GM12878 (cell line): ENCODE measurements around the gene ADAMTSL2. TPM values are rescaled to one million over a fixed set of nuclear protein-coding genes. Genes with fewer than 3 reads are reported as not detected.

ENCODE experiments used
- ATAC-seq: fragments of 200-7000 bp; cut with Tn5 transposase; 3 replicates; pipeline ENCODE4 v1.9.1; 2020; ENCODE audit warnings: mild to moderate bottlenecking, moderate library complexity
- BruUV-seq: library from RNA; stranded (reverse); fragments of 400-500 nt; replicated peaks from 2 replicates; lab custom pipeline; 2021; lab: Mats Ljungman, UMichigan
- CTCF ChIA-PET: fragments of 300-600 bp; sonication (Branson Sonifier 250); formaldehyde crosslinking; extraction: SDS; loops from one replicate; lab custom pipeline; 2021; ENCODE audit warnings: inconsistent platforms; lab: Yijun Ruan, JAX
- POLR2A ChIA-PET: fragments of 350-600 bp; formaldehyde crosslinking; extraction: SDS; loops from one replicate; lab custom pipeline; 2021; ENCODE audit warnings: inconsistent platforms; lab: Charles Lee
- RAD21 ChIA-PET: fragments of 300-600 bp; sonication (Branson Sonifier 250); formaldehyde crosslinking; loops from one replicate; lab custom pipeline; 2023; ENCODE audit warnings: antibody characterized with exemption; ENCODE audit not compliant: unreplicated experiment; lab: Charles Lee
- SMC1A ChIA-PET: fragments of 300-600 bp; sonication (Branson Sonifier 250); formaldehyde crosslinking; loops from one replicate; lab custom pipeline; 2023; ENCODE audit not compliant: unreplicated experiment, uncharacterized antibody; lab: Charles Lee
- DNase-seq: peaks from one replicate; pipeline ENCODE4 v3.0.0-alpha.2; 2011; ENCODE audit warnings: low read depth, low spot score
- FAIRE-seq: peaks from 3 replicates; lab custom pipeline; 2011; peaks lifted over from hg19 to GRCh38; lab: Jason Lieb, UNC
- H2AFZ ChIP-seq: 2 replicates; pipeline ENCODE4 v1.6.0; 2011; ENCODE audit warnings: low read depth, low read length, control low read depth; ENCODE audit not compliant: control insufficient read depth
- H3K27ac ChIP-seq: 2 replicates; pipeline ENCODE4 v1.5.1; 2011; ENCODE audit warnings: control low read depth; ENCODE audit not compliant: control insufficient read depth, insufficient read depth
- H3K27me3 ChIP-seq, 2 experiments: replicated peaks in 1 of 2; 2 replicates each; pipeline versions ENCODE4 v1.6.0 to v1.6.1; 2011; ENCODE audit warnings: low read length in 1 of 2; ENCODE audit not compliant: control insufficient read depth in 2 of 2, insufficient read depth in 2 of 2
- H3K36me3 ChIP-seq, 2 experiments: 2 replicates each; pipeline ENCODE4 v1.5.1; 2011; ENCODE audit warnings: low read length in 1 of 2; ENCODE audit not compliant: control insufficient read depth in 2 of 2, insufficient read depth in 2 of 2
- H3K4me1 ChIP-seq: 2 replicates; pipeline ENCODE4 v1.6.1; 2011; ENCODE audit warnings: mild to moderate bottlenecking, low read length, moderate library complexity, mixed read lengths; ENCODE audit not compliant: control insufficient read depth, insufficient read depth
- H3K4me2 ChIP-seq: 2 replicates; pipeline ENCODE4 v1.6.0; 2011; ENCODE audit warnings: control low read depth; ENCODE audit not compliant: control insufficient read depth, insufficient read depth
- H3K4me3 ChIP-seq: fragments of 200-600 bp; sonication (generic); 2 replicates; pipeline ENCODE4 v1.5.1; 2016
- H3K79me2 ChIP-seq: 2 replicates; pipeline ENCODE4 v1.6.0; 2011; ENCODE audit warnings: low read length; ENCODE audit not compliant: control insufficient read depth, insufficient read depth
- H3K9ac ChIP-seq: 2 replicates; pipeline ENCODE4 v1.8.0; 2011; ENCODE audit warnings: low read length, control low read depth, mixed read lengths; ENCODE audit not compliant: control insufficient read depth, insufficient read depth
- H3K9me3 ChIP-seq: replicated peaks from 3 replicates; pipeline ENCODE4 v1.5.1; 2011; ENCODE audit warnings: mild to moderate bottlenecking, low read length; ENCODE audit not compliant: control insufficient read depth, insufficient read depth
- H4K20me1 ChIP-seq: 2 replicates; pipeline ENCODE4 v1.6.0; 2011; ENCODE audit not compliant: control insufficient read depth, insufficient read depth
- POLR2AphosphoS2 ChIP-seq: IDR thresholded peaks from 2 replicates; pipeline ENCODE4 v1.6.1; 2011; ENCODE audit warnings: low read depth, mild to moderate bottlenecking, low read length, improper control_type of control experiment, moderate library complexity
- SPI1 ChIP-seq: IDR thresholded peaks from 2 replicates; pipeline ENCODE4 v1.6.1; 2011; ENCODE audit warnings: low read depth, mild to moderate bottlenecking, low read length, moderate library complexity, borderline replicate concordance; ENCODE audit not compliant: insufficient read depth
- ZNF207 ChIP-seq: fragments of 450-650 bp; IDR thresholded peaks from 2 replicates; pipeline ENCODE4 v1.6.1; 2014; ENCODE audit warnings: antibody characterized with exemption, mild to moderate bottlenecking, borderline replicate concordance
- ZSCAN29 ChIP-seq: fragments of 450-650 bp; IDR thresholded peaks from 2 replicates; pipeline ENCODE4 v1.6.1; 2017; ENCODE audit warnings: mild to moderate bottlenecking, moderate library complexity
- WGBS: methylation state at CpG from one replicate; pipeline ENCODE4 v1.1.6; 2016; ENCODE audit warnings: low lambda C conversion rate; ENCODE audit not compliant: insufficient replicate concordance, insufficient coverage; ENCODE audit errors: missing lambda C conversion rate; 5-methylcytosine and 5-hydroxymethylcytosine counted together
- in situ Hi-C: fragments of 300-500 bp; cut with MboI; formaldehyde crosslinking; loops from 9 replicates; pipeline ENCODE4 v1.14.3; 2018; ENCODE audit warnings: mixed read lengths
- intact Hi-C: fragments of 100-400 bp; cut with micrococcal nuclease; formaldehyde crosslinking; loops from one replicate; pipeline ENCODE4 v1.14.2; 2022; ENCODE audit not compliant: unreplicated experiment
- polyA plus RNA-seq, 11 experiments: library from polyadenylated mRNA; depleted of rRNA in 4 of 11; unstranded in 6 of 11; stranded (reverse) in 5 of 11; fragments of >200 nt; fragmentation: Nextera tagmentation in 4 of 11; fragmentation: Illumina TruSeq in 1 of 11; extraction: Ambion mirVana in 4 of 11; extraction: Trizol in 1 of 11; gene quantifications; 1 replicate in 1 of 11; 2 replicates in 10 of 11; pipeline versions ENCODE4 v1.2.1 to v1.2.3, GENCODE V29; 2011 to 2016; ENCODE audit warnings: inconsistent platforms in 2 of 11, missing spikeins in 2 of 11, low read depth in 1 of 11
- total RNA-seq, 4 experiments: library from RNA; depleted of rRNA in 3 of 4; stranded (reverse); fragments of >200 nt in 3 of 4; fragmentation: Illumina TruSeq in 1 of 4; extraction: Trizol in 1 of 4; gene quantifications; 2 replicates each; pipeline versions ENCODE4 v1.2.1 to v1.2.3, GENCODE V29; 2013 to 2021
- TF ChIP-seq, protein P1 (sequence below): fragments of 450-650 bp; IDR thresholded peaks from 2 replicates; pipeline ENCODE4 v1.6.1; 2016; ENCODE audit warnings: mild to moderate bottlenecking, moderate library complexity, borderline replicate concordance
- TF ChIP-seq, protein P2 (sequence below): fragments of 450-650 bp; IDR thresholded peaks from 2 replicates; pipeline ENCODE4 v1.6.1; 2017; ENCODE audit warnings: borderline replicate concordance
- TF ChIP-seq, protein P3 (sequence below): fragments of 450-650 bp; IDR thresholded peaks from 2 replicates; pipeline ENCODE4 v1.6.1; 2017; ENCODE audit warnings: mild to moderate bottlenecking, moderate library complexity
- TF ChIP-seq, protein P4 (sequence below): fragments of 450-650 bp; formaldehyde crosslinking; IDR thresholded peaks from 2 replicates; pipeline ENCODE4 v1.5.0; 2022; ENCODE audit warnings: mild to moderate bottlenecking, missing genetic modification characterization

ADAMTSL2 gene
- total and polyA plus RNA-seq, 10 of the 15 experiments (the other 5 are each of a cell fraction or from before 2014, with no cell fraction given), result 0.07 TPM; not detected in 9

DNA sequence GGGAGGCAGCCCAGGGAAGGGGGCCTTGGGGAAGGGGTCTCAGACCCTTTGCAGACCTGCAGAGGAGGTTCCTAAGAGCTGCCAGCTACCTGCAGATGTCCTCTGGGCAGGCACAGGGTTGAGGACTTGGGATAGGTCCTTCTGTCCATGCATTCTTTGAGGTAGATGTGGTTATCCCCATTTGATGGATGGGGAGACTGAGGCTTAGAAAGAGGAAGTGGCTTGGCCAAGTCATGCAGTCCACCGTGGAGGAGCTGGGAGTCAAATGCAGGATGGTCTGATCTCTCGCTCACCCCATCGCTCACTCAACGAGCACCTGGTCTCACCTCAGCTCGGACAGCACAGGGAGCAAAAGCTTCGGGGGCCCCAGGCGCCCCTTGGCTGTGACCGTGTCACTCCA lies 20.2 kb downstream of the ADAMTSL2 start:
- FAIRE-seq (no peak), ATAC-seq (no peak)
- H3K4me3 ChIP-seq, result no peak overlapping the region
- no peak overlapping the region for H2AFZ ChIP-seq
- RAD21 ChIA-PET, result no interaction called here
- no peaks in the 10 kb centered on the region for H3K36me3 ChIP-seq
- H3K4me2 ChIP-seq, result no peak overlapping the region
- POLR2A ChIA-PET, result no interaction called here
- H3K27me3 ChIP-seq, result no peaks in the 10 kb centered on the region
- CTCF ChIA-PET, result no interaction called here
- peaks cover 15% of the 10 kb centered on the region for H3K4me1 ChIP-seq
- TF ChIP-seq, protein P1, sequence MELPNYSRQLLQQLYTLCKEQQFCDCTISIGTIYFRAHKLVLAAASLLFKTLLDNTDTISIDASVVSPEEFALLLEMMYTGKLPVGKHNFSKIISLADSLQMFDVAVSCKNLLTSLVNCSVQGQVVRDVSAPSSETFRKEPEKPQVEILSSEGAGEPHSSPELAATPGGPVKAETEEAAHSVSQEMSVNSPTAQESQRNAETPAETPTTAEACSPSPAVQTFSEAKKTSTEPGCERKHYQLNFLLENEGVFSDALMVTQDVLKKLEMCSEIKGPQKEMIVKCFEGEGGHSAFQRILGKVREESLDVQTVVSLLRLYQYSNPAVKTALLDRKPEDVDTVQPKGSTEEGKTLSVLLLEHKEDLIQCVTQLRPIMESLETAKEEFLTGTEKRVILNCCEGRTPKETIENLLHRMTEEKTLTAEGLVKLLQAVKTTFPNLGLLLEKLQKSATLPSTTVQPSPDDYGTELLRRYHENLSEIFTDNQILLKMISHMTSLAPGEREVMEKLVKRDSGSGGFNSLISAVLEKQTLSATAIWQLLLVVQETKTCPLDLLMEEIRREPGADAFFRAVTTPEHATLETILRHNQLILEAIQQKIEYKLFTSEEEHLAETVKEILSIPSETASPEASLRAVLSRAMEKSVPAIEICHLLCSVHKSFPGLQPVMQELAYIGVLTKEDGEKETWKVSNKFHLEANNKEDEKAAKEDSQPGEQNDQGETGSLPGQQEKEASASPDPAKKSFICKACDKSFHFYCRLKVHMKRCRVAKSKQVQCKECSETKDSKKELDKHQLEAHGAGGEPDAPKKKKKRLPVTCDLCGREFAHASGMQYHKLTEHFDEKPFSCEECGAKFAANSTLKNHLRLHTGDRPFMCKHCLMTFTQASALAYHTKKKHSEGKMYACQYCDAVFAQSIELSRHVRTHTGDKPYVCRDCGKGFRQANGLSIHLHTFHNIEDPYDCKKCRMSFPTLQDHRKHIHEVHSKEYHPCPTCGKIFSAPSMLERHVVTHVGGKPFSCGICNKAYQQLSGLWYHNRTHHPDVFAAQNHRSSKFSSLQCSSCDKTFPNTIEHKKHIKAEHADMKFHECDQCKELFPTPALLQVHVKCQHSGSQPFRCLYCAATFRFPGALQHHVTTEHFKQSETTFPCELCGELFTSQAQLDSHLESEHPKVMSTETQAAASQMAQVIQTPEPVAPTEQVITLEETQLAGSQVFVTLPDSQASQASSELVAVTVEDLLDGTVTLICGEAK, result no peak
- TF ChIP-seq, protein P2, sequence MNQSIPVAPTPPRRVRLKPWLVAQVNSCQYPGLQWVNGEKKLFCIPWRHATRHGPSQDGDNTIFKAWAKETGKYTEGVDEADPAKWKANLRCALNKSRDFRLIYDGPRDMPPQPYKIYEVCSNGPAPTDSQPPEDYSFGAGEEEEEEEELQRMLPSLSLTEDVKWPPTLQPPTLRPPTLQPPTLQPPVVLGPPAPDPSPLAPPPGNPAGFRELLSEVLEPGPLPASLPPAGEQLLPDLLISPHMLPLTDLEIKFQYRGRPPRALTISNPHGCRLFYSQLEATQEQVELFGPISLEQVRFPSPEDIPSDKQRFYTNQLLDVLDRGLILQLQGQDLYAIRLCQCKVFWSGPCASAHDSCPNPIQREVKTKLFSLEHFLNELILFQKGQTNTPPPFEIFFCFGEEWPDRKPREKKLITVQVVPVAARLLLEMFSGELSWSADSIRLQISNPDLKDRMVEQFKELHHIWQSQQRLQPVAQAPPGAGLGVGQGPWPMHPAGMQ, result no peak
- TF ChIP-seq POLR2AphosphoS2, result no peak
- TF ChIP-seq, protein P3, sequence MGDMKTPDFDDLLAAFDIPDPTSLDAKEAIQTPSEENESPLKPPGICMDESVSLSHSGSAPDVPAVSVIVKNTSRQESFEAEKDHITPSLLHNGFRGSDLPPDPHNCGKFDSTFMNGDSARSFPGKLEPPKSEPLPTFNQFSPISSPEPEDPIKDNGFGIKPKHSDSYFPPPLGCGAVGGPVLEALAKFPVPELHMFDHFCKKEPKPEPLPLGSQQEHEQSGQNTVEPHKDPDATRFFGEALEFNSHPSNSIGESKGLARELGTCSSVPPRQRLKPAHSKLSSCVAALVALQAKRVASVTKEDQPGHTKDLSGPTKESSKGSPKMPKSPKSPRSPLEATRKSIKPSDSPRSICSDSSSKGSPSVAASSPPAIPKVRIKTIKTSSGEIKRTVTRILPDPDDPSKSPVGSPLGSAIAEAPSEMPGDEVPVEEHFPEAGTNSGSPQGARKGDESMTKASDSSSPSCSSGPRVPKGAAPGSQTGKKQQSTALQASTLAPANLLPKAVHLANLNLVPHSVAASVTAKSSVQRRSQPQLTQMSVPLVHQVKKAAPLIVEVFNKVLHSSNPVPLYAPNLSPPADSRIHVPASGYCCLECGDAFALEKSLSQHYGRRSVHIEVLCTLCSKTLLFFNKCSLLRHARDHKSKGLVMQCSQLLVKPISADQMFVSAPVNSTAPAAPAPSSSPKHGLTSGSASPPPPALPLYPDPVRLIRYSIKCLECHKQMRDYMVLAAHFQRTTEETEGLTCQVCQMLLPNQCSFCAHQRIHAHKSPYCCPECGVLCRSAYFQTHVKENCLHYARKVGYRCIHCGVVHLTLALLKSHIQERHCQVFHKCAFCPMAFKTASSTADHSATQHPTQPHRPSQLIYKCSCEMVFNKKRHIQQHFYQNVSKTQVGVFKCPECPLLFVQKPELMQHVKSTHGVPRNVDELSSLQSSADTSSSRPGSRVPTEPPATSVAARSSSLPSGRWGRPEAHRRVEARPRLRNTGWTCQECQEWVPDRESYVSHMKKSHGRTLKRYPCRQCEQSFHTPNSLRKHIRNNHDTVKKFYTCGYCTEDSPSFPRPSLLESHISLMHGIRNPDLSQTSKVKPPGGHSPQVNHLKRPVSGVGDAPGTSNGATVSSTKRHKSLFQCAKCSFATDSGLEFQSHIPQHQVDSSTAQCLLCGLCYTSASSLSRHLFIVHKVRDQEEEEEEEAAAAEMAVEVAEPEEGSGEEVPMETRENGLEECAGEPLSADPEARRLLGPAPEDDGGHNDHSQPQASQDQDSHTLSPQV, result no peak
- TF ChIP-seq, protein P4, sequence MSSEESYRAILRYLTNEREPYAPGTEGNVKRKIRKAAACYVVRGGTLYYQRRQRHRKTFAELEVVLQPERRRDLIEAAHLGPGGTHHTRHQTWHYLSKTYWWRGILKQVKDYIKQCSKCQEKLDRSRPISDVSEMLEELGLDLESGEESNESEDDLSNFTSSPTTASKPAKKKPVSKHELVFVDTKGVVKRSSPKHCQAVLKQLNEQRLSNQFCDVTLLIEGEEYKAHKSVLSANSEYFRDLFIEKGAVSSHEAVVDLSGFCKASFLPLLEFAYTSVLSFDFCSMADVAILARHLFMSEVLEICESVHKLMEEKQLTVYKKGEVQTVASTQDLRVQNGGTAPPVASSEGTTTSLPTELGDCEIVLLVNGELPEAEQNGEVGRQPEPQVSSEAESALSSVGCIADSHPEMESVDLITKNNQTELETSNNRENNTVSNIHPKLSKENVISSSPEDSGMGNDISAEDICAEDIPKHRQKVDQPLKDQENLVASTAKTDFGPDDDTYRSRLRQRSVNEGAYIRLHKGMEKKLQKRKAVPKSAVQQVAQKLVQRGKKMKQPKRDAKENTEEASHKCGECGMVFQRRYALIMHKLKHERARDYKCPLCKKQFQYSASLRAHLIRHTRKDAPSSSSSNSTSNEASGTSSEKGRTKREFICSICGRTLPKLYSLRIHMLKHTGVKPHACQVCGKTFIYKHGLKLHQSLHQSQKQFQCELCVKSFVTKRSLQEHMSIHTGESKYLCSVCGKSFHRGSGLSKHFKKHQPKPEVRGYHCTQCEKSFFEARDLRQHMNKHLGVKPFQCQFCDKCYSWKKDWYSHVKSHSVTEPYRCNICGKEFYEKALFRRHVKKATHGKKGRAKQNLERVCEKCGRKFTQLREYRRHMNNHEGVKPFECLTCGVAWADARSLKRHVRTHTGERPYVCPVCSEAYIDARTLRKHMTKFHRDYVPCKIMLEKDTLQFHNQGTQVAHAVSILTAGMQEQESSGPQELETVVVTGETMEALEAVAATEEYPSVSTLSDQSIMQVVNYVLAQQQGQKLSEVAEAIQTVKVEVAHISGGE, result no peak
- no peak for TF ChIP-seq ZSCAN29
- TF ChIP-seq ZNF207, result no peak
- peak; percentile 29; the same call in 1 of the 2 replicates for TF ChIP-seq SPI1
- TF ChIP-seq, all 136 proteins: peak for 1
- in situ Hi-C loops (no loop called here), intact Hi-C loops (no loop called here)
- no peaks in the 10 kb centered on the region for H4K20me1 ChIP-seq
- SMC1A ChIA-PET, result no interaction called here
- DNase-seq, result no peak
- 50% methylated on average over 8 of the region's 8 CpGs for WGBS
- H3K9me3 ChIP-seq, result no peaks in the 10 kb centered on the region
- no peaks in the 10 kb centered on the region for H3K79me2 ChIP-seq
- no peak overlapping the region for H3K27ac ChIP-seq
- BruUV-seq, result no TSS peak
- no peak overlapping the region for H3K9ac ChIP-seq
